GM18909 (cell line): Measurements from ENCODE around the gene IGF1R.
"Not testable (repeated sequence)": the region's sequence is repeated elsewhere in the genome, so short reads cannot be mapped to it uniquely, and the experiment has no call there.

Experiments used
- ATAC-seq: cut with Tn5 transposase; IDR thresholded peaks from one replicate; pipeline ENCODE4 v1.9.1; 2021; ENCODE audit warnings: mild to moderate bottlenecking; ENCODE audit not compliant: unreplicated experiment, poor library complexity

Gene IGF1R

DNA sequence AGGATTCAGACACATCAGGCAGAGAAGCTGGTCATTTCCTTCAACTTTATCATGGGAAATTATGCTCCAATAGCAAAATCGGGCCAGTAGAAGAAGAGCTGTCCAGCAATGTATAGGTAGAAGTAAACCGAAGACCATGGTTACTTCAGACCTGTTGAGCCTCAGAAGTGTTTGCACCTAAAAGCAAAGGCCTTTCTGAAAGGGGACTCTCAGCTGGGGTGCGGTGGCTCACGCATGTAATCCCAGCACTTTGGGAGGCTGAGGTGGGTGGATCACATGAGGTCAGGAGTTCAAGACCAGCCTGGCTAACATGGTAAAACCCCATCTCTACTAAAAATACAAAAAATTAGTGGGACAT lies 316.8 kb downstream of the IGF1R start:
- ATAC-seq = not testable (repeated sequence)

DNA sequence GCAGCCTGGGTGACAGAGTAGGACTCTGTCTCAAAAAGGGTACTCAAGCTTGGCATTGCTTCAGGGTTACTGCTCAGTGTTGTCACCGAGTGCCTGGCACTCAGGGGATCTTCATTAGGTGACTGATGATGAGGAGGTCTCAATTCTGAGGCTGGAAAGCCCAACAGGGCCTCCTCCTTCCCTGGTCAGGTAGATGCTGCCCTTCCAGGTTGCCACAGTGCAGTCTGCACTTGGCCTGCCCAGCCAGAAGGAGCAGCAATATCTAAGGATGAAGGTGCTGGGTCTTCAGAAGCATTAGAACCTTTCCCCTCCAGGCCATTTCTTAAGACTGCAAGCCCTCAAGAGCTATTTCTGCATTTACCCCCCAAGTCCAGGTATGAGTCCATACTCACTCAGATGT lies 317.3 kb downstream of the IGF1R start:
- ATAC-seq = no peak

DNA sequence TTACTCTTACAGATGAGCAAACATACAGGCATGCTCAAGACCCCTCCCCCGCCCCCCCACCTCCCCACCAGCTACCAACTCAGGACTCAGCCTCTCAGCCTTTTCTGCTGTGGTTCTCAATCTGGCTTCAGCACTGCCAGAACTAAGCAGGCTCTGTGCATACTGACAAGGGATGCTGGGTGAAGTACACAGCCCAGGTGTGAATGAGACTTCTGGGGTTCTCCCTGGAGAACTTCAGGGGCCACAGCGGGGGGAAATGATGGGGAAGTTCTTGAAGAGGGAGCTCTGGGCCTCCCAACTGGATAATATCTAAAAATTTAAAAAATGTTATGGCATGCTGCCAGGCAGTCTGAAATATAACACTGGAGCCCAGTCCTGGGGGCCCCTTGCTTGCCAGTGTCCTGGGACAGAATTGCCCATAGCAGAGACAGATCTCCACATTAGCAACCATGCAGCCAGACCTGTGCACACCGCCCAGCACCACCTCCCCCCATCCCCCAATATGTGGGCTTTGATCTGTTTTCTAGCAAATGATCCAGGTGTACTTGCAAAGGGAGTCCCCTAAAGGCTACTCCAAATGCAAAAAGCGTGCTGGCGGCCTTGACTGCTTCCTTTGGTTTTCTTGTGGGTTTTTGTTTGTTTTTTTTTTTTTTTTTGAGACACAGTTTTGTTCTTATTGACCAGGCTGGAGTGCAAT lies 317.9 kb downstream of the IGF1R start:
- no peak for ATAC-seq

DNA sequence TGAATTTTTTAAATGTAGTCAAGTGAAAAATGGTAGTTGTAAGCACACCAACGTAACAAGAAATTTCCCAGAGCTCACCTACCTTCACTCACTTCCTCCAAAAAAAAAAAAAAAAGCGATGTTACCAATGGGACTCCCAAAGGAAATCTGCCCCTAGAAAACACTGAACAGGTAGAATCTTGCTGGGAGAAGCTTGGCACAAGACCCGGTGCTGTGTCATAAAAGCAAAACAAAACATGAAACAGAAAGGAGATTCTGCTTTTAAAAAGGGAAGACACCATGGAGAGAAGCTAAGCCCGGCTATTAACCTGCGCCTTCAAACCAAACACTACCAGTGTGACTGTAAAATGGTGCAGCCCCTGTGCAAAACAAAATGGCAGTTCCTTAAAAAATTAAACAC lies 318.8 kb downstream of the IGF1R start:
- no peak for ATAC-seq

DNA sequence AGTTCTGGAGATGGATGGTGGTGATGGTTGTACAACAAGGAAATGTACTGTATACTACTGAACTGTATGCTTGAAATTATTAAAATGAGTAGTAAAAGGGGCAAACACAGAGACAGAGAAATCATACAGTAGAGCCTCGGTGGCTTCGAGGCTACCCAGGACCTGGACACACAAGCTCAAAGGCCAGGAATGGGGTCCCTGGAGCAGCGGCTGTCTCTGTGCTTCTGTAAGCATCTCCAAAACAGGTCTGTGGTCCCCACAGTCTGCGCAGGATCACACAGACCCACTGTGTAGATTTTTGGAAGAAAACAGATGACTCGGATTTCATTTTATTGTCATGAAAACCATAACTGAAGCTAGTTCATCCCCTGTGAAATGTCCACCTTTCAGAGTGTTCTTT lies 319.6 kb downstream of the IGF1R start:
- no peak for ATAC-seq

DNA sequence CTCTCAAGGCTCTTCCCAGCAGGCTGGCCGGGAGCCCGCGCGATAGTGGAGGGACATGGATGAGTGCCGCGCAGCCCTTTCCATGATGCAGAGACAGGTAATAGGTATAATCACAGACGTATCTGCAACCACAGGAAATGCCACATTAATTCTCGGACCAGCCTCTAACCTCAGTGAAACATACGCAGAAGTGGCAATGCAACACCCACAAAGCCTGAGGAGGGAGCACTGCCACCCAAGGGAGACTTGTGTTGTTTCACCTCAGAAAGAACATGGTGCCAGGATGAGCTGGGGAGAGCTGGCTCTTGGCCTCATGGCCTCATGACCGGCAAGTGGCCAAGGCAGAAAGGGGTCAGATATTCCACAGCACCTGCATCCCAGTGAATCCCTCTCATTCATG lies 320.2 kb downstream of the IGF1R start:
- ATAC-seq = no peak

DNA sequence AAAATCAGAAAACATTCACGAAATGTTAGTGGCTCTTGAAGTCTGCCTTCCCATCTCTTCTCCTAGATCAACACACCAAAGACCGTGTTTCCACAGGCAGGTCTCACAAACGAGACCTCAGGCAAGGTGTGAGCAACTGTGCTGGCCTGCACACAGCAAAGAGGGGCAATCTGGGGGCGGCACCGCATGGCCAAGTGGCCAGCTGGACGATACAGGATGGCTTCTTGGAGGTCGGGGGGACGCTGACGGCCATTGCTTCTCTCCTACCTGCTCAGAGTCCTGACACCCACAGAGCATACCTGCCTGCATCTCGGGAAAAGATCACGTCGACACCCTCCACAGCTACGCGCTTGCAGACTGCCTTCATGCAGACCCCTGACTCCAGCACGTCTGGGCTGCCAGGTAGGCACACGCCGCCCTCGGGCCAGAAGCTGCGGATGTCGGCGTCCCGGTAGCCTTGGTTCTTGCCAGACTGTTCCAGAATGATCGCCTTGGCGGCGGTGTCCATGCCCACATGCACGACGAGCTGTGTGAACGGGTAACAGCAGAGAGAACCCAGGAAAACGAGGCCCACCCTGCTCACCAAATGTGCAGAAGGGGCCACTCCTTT lies 320.9 kb downstream of the IGF1R start:
- ATAC-seq = no peak

DNA sequence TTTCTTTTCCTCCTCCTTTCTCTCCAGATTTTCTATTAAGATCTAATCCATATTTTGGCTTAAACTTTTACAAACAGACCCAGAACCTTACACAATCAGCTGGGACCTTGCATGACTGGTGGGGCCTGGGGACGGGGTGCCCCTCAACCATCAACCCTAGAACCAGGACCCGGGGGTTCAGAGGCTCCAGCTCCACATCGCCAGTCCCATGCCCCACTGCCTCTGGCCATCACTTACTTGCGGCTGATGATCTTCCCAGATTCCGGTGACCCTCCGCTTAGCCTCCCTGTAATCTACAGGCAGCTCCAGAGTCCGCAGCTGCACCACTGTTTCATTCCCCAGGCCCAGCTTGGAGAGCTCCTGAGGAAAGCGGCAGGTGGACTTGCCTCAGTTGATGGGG lies 322.5 kb downstream of the IGF1R start:
- ATAC-seq = no peak

DNA sequence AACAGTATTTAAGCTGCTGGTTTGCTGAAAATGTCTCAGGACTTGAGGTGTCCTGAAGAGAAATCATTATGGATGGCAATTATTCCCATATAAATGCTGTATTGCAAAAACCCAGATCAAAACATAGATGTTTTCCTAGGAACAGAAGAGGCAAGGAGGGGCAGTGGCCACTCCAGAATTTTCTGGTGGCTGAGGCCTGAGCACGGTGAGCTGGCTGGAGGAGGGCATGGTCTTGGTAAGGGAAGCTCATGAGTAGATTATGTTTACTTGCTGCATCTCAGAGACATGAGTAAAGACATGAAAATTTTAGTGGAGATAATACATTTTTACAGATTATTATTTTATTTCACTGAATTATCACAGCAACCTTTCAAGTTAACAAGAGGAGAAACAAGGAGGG lies 328.2 kb downstream of the IGF1R start:
- no peak for ATAC-seq

DNA sequence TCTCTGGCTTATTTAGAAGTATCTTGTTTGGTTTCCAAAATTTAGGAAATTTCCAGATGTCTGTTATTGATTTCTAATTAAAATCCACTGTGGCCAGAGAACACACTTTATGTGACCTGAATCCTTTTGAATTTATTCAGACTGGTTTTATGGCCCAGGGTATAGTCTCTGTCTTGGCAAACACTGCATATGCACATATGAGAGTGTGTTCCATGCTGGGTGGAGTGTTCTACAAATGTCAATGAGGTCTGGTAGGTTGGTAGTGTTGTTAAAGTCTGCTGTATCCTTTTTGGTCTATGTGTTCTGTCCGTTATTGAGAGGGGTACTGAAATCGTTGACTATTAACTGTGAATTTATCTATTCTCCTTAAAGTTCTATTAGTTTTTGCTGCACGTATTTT lies 329.1 kb downstream of the IGF1R start:
- no peak for ATAC-seq

DNA sequence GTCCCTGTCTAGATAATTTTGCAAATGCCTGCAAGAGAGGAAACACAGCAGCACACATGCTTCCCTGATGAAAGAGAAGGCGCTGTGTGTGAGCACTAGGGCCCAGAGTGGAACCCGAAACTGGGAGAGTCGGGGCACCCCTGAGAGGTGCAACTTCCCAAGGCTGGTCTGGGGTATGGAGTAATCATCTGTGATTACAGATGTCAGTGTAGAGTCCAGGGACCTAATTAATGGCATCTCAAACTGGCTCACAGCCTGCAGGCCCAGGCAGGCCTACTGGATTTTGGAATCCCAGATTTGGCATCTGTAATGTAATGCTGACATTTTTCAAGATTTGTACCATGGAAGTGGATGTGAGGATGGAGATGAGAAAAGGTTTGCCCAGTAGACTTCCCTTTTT lies 329.8 kb downstream of the IGF1R start:
- ATAC-seq = no peak

DNA sequence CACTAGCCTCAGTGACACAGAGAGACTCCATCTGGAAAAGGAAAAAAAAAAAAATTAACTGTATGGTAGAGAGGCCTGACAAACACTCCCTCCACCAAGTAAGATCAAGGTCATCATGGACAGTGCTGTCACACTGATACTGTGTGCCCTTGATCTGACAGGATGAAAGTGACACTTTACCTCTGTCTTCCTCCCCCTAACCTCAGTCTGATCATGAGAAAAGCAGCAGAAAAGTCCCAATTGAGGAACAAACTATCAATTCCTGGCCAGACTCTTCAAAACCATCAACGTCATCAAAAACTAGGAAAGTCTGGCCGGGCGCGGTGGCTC lies 332.5 kb downstream of the IGF1R start:
- ATAC-seq = no peak

DNA sequence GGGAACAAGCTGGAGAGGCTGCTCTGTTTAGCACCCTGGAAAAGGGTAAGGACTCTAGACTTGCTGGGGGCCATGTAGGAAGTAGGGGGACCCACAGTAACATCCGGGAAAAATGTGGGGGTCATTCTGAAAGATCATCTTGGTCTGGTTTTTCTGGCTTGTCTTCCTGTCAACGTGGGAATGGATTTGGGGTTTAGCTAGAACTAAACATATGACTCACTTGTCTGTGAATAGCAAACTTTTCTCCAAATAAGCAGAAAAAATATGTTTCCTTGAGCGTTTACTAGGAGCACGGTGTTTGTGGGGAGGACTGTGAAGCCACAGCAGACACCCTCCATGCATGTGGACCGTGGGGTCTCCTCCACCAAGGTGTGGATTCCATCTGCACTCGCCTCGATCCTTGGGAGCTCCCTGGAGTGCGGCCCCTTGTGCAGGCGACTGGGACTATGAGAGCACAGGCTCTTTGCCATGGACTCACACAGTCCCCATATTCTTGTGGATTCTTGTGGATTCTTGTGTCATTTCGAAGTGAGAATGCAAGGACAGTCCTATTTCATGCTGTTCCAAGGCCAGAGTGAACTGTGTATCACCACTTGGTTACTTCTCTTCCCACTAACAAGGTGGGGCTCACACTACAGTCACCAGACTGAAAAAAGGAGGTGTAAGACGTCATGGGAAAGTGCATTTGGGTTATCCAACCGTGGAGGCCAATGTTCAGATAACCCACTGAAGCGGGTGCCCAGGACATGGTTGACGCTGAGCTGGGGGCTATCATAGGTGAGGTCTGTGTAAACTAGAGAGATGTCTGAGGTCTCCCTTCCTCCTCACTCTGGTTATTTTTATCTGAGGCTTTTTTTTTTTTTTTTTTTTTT lies 333.7 kb downstream of the IGF1R start:
- ATAC-seq = no peak

DNA sequence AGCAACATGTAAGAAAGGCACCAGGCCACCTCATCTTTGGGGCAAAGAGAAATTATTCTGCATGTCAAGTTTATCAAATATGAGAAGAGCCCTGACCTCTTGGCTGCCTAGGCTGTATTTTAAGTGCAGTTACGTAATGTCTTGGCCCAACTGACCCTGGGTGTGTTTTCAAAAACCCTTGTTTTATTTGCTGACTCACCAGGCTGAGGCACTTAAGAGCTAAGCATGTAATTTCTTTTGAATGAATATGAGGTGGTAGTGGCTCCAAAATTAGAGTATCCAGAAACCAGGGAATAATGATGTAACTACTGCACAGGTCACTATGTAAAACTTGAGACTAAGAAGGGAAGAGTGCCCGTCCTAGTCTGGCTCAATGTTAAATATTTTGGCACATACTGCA lies 335.0 kb downstream of the IGF1R start:
- no peak for ATAC-seq

DNA sequence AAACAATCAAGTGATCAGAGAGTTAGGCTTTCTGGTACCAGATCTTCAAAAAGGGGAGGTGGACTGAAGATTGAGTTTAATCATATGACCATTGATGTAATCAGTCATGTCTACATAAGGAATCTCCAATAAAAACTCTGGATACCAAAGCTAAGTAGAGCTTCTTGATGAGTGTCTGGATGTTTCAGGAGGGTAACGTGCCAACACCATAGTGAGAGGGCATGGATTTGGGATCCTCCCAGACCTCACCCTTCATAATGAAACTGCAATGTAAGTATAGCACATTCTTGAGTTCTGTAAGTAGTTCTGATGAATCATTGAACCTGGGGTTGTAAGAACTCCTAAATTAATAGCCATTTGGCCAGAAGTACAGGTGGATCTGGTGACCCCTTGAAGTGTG lies 337.9 kb downstream of the IGF1R start:
- no peak for ATAC-seq

DNA sequence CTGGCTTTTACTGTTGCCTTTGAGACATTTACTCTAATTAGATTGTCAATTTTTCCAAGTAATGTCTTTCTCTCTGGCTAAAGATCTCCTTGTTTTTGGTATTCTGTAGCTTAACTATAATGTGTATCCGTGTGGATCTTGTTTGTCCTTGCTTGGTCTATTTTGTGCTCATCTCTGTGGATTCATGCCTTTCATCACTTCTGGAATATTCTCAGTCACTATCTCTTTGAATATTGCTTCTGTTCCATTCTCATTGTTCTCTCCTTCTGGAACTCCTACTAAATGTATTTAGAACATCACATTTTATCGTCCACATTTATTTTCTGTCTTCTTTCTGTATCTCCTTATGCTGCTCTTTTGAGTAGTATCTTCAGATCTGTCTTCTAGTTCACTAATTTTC lies 346.6 kb downstream of the IGF1R start:
- no peak for ATAC-seq

DNA sequence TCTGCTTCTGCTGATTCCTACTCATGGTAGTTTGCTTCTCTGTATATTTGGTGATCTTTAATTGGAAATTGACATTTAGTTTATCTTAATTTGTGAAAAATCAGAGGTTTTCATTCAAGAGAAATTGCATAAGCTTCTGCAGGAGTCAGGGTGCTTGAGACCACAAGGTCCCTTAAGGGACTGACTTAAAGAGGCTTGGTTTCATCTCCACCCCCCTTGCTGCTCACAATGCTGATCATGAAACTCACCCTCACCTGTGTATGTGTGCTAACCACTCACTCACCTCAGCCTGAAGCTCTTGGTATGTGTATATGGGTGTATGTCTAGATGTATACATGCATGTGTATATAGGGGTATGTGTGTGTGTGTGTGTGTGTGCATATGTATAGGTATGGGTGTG lies 347.8 kb downstream of the IGF1R start:
- ATAC-seq = no peak

DNA sequence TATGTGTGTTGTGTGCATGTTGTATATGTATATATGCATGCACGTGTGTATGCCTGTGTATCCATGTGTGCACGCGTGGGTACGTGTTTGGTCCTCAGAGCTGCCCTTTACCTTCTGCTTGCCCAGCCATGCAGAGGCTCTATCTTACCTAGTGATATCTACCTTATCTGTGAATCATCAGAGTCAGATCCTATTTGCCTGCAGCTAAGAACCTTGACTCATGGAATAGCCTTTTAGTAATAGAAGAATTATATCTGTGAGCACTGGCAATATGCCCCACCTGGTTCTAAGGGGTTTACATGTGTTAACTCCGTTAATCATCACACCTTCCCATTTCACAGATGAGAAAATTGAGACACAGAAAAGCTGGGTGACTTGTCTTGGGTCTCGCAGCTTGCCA lies 348.3 kb downstream of the IGF1R start:
- ATAC-seq = no peak

DNA sequence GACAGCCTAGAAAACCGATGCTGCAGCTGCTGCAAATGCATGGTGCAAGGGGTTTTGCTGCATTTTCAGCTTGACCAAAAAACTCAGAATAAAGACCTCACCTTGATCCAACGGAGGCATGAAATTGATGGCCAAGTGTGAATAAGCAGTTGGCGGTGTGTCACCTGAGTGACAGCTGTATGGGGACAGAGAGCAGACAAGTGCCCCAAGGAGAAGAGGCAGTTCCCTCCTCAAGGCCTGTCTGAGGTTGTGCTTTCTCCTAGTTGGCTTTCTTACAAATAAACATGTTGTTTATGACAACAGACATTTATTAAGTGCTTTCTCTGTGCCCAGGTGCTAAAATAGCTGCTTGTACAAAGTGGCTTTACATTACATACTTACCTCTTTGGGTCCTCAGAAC lies 349.0 kb downstream of the IGF1R start:
- no peak for ATAC-seq

DNA sequence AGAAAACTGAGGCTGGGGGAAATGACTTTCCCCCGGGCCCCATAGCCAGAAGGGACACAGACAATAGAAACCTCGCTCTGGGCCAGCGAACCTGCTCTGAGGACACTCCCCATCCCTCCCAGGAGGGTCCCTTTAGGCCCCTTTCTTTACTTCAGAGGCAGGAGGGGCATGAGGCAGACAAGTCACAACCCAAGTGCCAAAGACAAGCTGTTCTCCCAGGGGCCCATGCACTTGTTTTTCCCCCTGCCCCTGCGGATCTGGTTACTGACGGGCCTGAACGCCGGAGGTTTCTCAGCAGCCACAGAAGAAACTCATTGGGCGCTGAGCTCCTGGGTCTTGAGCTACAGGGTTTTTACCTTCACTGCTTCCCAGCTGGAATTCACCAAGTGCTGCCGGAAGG lies 349.4 kb downstream of the IGF1R start:
- ATAC-seq = no peak

DNA sequence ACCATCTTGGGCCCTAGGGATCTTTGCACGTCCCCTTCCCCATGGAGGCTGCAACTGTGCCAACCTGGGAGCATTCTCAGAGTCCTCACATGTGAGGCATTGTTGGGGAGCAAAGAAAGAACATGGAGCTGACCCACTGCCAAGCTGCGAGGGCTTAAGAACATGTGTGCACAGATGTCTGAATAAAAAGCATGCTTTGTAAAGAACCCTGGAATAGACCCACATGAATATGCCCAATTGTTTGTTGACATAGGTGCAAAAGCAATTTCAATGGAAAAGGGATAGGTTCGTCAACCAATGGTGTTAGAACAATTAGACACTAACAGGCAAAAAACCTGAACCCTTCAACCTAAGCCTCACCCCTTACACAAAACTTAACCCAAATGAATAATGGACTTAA lies 349.9 kb downstream of the IGF1R start:
- no peak for ATAC-seq

DNA sequence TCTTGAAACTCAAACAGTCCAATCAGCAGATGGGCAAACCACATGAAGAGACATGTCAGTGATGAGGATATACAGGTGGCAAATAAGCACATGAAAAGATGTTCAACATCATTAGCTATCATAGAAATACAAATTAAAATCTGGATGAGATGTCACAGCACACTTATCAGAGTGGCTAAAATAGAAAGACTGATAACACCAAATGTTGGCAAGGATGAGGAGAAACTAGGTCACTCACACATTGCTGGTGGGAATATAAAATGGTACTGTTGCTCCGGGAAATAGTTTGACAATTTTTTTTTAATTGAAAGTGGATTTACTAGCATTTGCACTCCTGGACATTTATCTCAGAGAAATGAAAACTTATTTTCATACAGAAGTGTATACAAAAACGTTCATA lies 350.9 kb downstream of the IGF1R start:
- ATAC-seq = no peak
